K562 (cell line): ENCODE measurements around the gene GZF1. TPM values are rescaled to one million over a fixed set of nuclear protein-coding genes. Genes with fewer than 3 reads are reported as not detected.
A peak's percentile ranks its signal among the peaks of the same experiment; 100 is the strongest.

ENCODE experiments used
- ATAC-seq: fragments of 200-7000 bp; cut with Tn5 transposase; 3 replicates; pipeline ENCODE4 v1.9.1; 2020; ENCODE audit warnings: moderate library complexity
- BruUV-seq: library from RNA; stranded (reverse); fragments of 400-500 nt; replicated peaks from 2 replicates; lab custom pipeline; 2021; lab: Mats Ljungman, UMichigan
- CTCF ChIA-PET: fragments of 300-600 bp; formaldehyde crosslinking; extraction: SDS; loops from one replicate; lab custom pipeline; 2021; ENCODE audit warnings: low intra/inter-chr PET ratio; lab: Yijun Ruan, JAX
- POLR2A ChIA-PET: fragments of 300-600, 350-650 bp; sonication (Branson Sonifier 250); formaldehyde crosslinking; extraction: SDS; loops from one replicate; lab custom pipeline; 2021; ENCODE audit warnings: antibody characterized with exemption, inconsistent platforms; lab: Yijun Ruan, JAX
- DNase-seq, 4 experiments: peaks; one replicate each; pipeline versions ENCODE4 v3.0.0 to v3.0.0-alpha.2; 2011 to 2018; ENCODE audit warnings: low spot score in 3 of 4, mixed read lengths in 3 of 4; ENCODE audit errors: extremely low read depth in 1 of 4
- FAIRE-seq: peaks from 2 replicates; lab custom pipeline; 2011; peaks lifted over from hg19 to GRCh38; lab: Jason Lieb, UNC
- H2AFZ ChIP-seq: 2 replicates; pipeline ENCODE4 v1.6.0; 2011; ENCODE audit warnings: low read depth, low read length, control low read depth, inconsistent platforms
- H3K27ac ChIP-seq: fragments of 200-600 bp; 3 replicates; pipeline ENCODE4 v1.8.0; 2011; ENCODE audit warnings: low read depth, mild to moderate bottlenecking, control low read depth, inconsistent platforms, low read length, moderate library complexity, mixed read lengths; ENCODE audit errors: extremely low read depth
- H3K27me3 ChIP-seq, 2 experiments: fragments of 300-600 bp in 1 of 2; 2 replicates in 1 of 2; 3 replicates in 1 of 2; pipeline versions ENCODE4 v1.6.0 to v1.8.0; 2011; ENCODE audit warnings: inconsistent platforms in 2 of 2, low read length in 2 of 2, mild to moderate bottlenecking in 1 of 2, mixed read lengths in 1 of 2, moderate library complexity in 1 of 2; ENCODE audit not compliant: control insufficient read depth in 2 of 2, insufficient read depth in 2 of 2
- H3K36me3 ChIP-seq: fragments of 300-600 bp; 3 replicates; pipeline ENCODE4 v1.8.0; 2011; ENCODE audit warnings: mild to moderate bottlenecking, low read length, inconsistent platforms; ENCODE audit not compliant: control insufficient read depth, insufficient read depth
- H3K4me1 ChIP-seq, 2 experiments: fragments of 200-600 bp in 1 of 2; replicated peaks in 1 of 2; 2 replicates in 1 of 2; 3 replicates in 1 of 2; pipeline versions ENCODE4 v1.5.1 to v1.8.0; 2011; ENCODE audit warnings: inconsistent platforms in 2 of 2, low read length in 2 of 2, mild to moderate bottlenecking in 1 of 2, mixed read lengths in 1 of 2, moderate library complexity in 1 of 2; ENCODE audit not compliant: control insufficient read depth in 2 of 2, insufficient read depth in 2 of 2
- H3K4me2 ChIP-seq: 2 replicates; pipeline ENCODE4 v1.6.1; 2011; ENCODE audit warnings: low read length, control low read depth, inconsistent platforms, mixed read lengths; ENCODE audit not compliant: insufficient read depth
- H3K4me3 ChIP-seq: fragments of 200-600 bp; sonication (generic), shearing (Covaris generic); 2 replicates; pipeline ENCODE4 v1.5.1; 2016; ENCODE audit warnings: control low read depth, inconsistent platforms
- H3K79me2 ChIP-seq: fragments of 200-600 bp; 3 replicates; pipeline ENCODE4 v1.8.0; 2011; ENCODE audit warnings: low read length, inconsistent platforms; ENCODE audit not compliant: control insufficient read depth, insufficient read depth
- H3K9ac ChIP-seq, 2 experiments: 2 replicates each; pipeline versions ENCODE4 v1.6.0 to v1.6.1; 2011; ENCODE audit warnings: low read depth in 2 of 2, low read length in 2 of 2, control low read depth in 1 of 2, inconsistent platforms in 1 of 2, mild to moderate bottlenecking in 1 of 2, mixed read lengths in 1 of 2; ENCODE audit not compliant: insufficient read depth in 1 of 2
- H3K9me1 ChIP-seq: one replicate; pipeline ENCODE4 v1.6.0; 2011; ENCODE audit warnings: inconsistent platforms, mild to moderate bottlenecking, low read length, moderate library complexity; ENCODE audit not compliant: control insufficient read depth, insufficient read depth
- H3K9me3 ChIP-seq: replicated peaks from 2 replicates; pipeline ENCODE4 v1.5.1; 2011; ENCODE audit warnings: low read depth, low read length, inconsistent platforms; ENCODE audit not compliant: control insufficient read depth, insufficient read depth
- H4K20me1 ChIP-seq: replicated peaks from 2 replicates; pipeline ENCODE4 v1.6.1; 2011; ENCODE audit warnings: low read length, inconsistent platforms, mixed read lengths; ENCODE audit not compliant: control insufficient read depth, insufficient read depth
- BCL6 ChIP-seq: fragments of 250-450 bp; sonication (Bioruptor Pico); IDR thresholded peaks from 2 replicates; pipeline ENCODE4 v1.4.0; 2020
- GTF2F1 ChIP-seq: IDR thresholded peaks from 2 replicates; pipeline ENCODE4 v1.6.1; 2011; ENCODE audit warnings: low read depth, low read length, improper control_type of control experiment
- HNRNPUL1 ChIP-seq: fragments of 200-400 bp; formaldehyde crosslinking; IDR thresholded peaks from 2 replicates; pipeline ENCODE4 v1.6.1; 2017; ENCODE audit warnings: low read length
- PHF21A ChIP-seq: fragments of 450-650 bp; IDR thresholded peaks from 2 replicates; pipeline ENCODE4 v1.6.1; 2017; ENCODE audit warnings: low read depth, borderline replicate concordance
- POLR2H ChIP-seq: IDR thresholded peaks from 2 replicates; pipeline ENCODE4 v1.6.1; 2016; ENCODE audit warnings: missing genetic modification characterization, low read depth, mild to moderate bottlenecking, control low read depth, missing compliant biosample characterization, moderate library complexity
- TBL1XR1 ChIP-seq, 2 experiments: IDR thresholded peaks; 2 replicates each; pipeline ENCODE4 v1.6.1; 2012; ENCODE audit warnings: improper control_type of control experiment in 2 of 2, low read length in 2 of 2, mild to moderate bottlenecking in 1 of 2
- TCF7 ChIP-seq: sonication (generic); IDR thresholded peaks from 2 replicates; pipeline ENCODE4 v1.6.1; 2016; ENCODE audit warnings: antibody characterized with exemption, borderline replicate concordance
- ZBTB43 ChIP-seq: sonication (generic); formaldehyde crosslinking; IDR thresholded peaks from 2 replicates; pipeline ENCODE4 v1.8.0; 2023; ENCODE audit warnings: mild to moderate bottlenecking, missing genetic modification reagents
- WGBS: fragments of 100-300 bp; shearing (Covaris generic); methylation state at CpG from one replicate; pipeline ENCODE4 v1.1.6; 2016; ENCODE audit warnings: low coverage, mixed read lengths; ENCODE audit not compliant: insufficient coverage; ENCODE audit errors: missing lambda C conversion rate; 5-methylcytosine and 5-hydroxymethylcytosine counted together
- in situ Hi-C: fragments of 300-500 bp; cut with MboI; formaldehyde crosslinking; loops from 4 replicates; pipeline ENCODE4 v1.15.0; 2018; ENCODE audit warnings: inconsistent platforms, mixed read lengths
- intact Hi-C: fragments of 100-400 bp; cut with micrococcal nuclease; formaldehyde crosslinking; loops from 2 replicates; pipeline ENCODE4 v1.14.2; 2022
- polyA plus RNA-seq, 8 experiments: library from polyadenylated mRNA; depleted of rRNA in 4 of 8; stranded (reverse) in 5 of 8; unstranded in 3 of 8; fragments of >200 nt; fragmentation: Nextera tagmentation in 2 of 8; fragmentation: Illumina TruSeq in 1 of 8; extraction: Ambion mirVana in 2 of 8; extraction: Trizol in 1 of 8; gene quantifications; 2 replicates each; pipeline versions ENCODE4 v1.2.1 to v1.2.3, GENCODE V29; 2011 to 2014; ENCODE audit warnings: inconsistent platforms in 1 of 8, missing spikeins in 1 of 8
- total RNA-seq, 7 experiments: library from RNA; depleted of rRNA in 6 of 7; stranded (reverse); fragments of >200 nt in 6 of 7; fragmentation: Illumina TruSeq in 2 of 7; extraction: Trizol in 2 of 7; gene quantifications; 2 replicates each; pipeline versions ENCODE4 v1.2.1 to v1.2.3, GENCODE V29; 2011 to 2021; ENCODE audit warnings: low replicate concordance in 1 of 7

The GZF1 gene
- total and polyA plus RNA-seq, 9 of the 15 experiments (the other 6 are each of a cell fraction or from before 2014, with no cell fraction given): 1.2 to 15.7 (median 7.4) TPM

GRCh38 chr20:23413862-23414422 lies 52.0 kb downstream of the GZF1 start:
- TF ChIP-seq POLR2H (tag): no peak
- no peak for TF ChIP-seq TCF7
- no peak for TF ChIP-seq TBL1XR1 (IDR thresholded peaks at IDR 0.05; ENCODE audit: low read length in 2 of 2)
- TF ChIP-seq PHF21A: no peak
- TF ChIP-seq GTF2F1: no peak
- no peak for TF ChIP-seq HNRNPUL1
- no peak for TF ChIP-seq BCL6 (CRISPR knock-in tag)
- TF ChIP-seq ZBTB43 (CRISPR knock-in tag): no peak
- in situ Hi-C loops (no loop called here), intact Hi-C loops (loop anchor here (5.0 kb wide), 1 partner anchor 52 kb away; the partner anchor contains the start of gene GZF1)
- ChIA-PET POLR2A (interaction anchor here (0.7 kb wide), 1 partner anchor 64 kb away, joined by 3 read pairs; no protein-coding TSS in a partner anchor), CTCF (no interaction called here)
- no peaks in the 10 kb centered on the region for H3K27me3 ChIP-seq
- ATAC-seq (peak; percentile 40; the same call in 2 of the 3 replicates), FAIRE-seq (no peak), DNase-seq (no peak)
- no peaks in the 10 kb centered on the region for H4K20me1 ChIP-seq
- WGBS: 87% methylated on average over 3 of the region's 3 CpGs
- no TSS peak for BruUV-seq
- H3K4me3 ChIP-seq: no peak overlapping the region
- peaks cover 2% of the 10 kb centered on the region; the same call in 2 of the 3 replicates for H3K36me3 ChIP-seq
- H3K4me2 ChIP-seq: no peak overlapping the region
- no peak overlapping the region for H3K27ac ChIP-seq
- no peak overlapping the region for H2AFZ ChIP-seq
- H3K79me2 ChIP-seq: peaks cover 96% of the 10 kb centered on the region
- H3K9me1 ChIP-seq: no peaks in the 10 kb centered on the region
- no peaks in the 10 kb centered on the region for H3K9me3 ChIP-seq
- peaks cover 0 to 8% of the 10 kb centered on the region in 2 experiments; a peak in 3 of 5 replicates for H3K4me1 ChIP-seq
- H3K9ac ChIP-seq: no peak overlapping the region
